ENCODE results near the gene PODXL. TPM values are rescaled to one million over a fixed set of nuclear protein-coding genes. Genes with fewer than 3 reads are reported as not detected.
"Not testable (repeated sequence)": the region's sequence is repeated elsewhere in the genome, so short reads cannot be mapped to it uniquely, and the experiment has no call there.

PODXL gene
- total and polyA plus RNA-seq, 2 of the 8 experiments (the other 6 are each of a cell fraction or from before 2014, with no cell fraction given) = 638 to 925 TPM

GRCh38 chr7:131466735-131467365 lies 89.6 kb downstream of the PODXL start (continued):
- TF ChIP-seq CTBP2 (IDR thresholded peaks at IDR 0.05; ENCODE audit: borderline replicate concordance, insufficient read depth, insufficient read length, low read length) = no peak
- TF ChIP-seq RAD21 (IDR thresholded peaks at IDR 0.05 in 1 of 2, conservative IDR thresholded peaks at IDR 0.05 in 1 of 2; ENCODE audit: low read depth in 2 of 2, low read length in 2 of 2) = no peak
- TF ChIP-seq EP300 (IDR thresholded peaks at IDR 0.05; ENCODE audit: borderline replicate concordance in 1 of 2, low read depth in 2 of 2, low read length in 2 of 2) = no peak
- no peak for TF ChIP-seq GABPA (IDR thresholded peaks at IDR 0.05; ENCODE audit: borderline replicate concordance, insufficient read depth, low read length)

- H4K91ac ChIP-seq (replicated peaks; ENCODE audit: insufficient read length, low read length); H2BK120ac ChIP-seq (replicated peaks; ENCODE audit: low read depth, low read length); H3K4ac ChIP-seq (replicated peaks; ENCODE audit: insufficient read length, low read depth, low read length); H3K4me1 ChIP-seq (replicated peaks in 1 of 4; ENCODE audit: control insufficient read depth in 3 of 4, insufficient read depth in 4 of 4, low read length in 3 of 4); DNase-seq (ENCODE audit: low read depth in 1 of 2, low spot score in 2 of 2); H3K79me2 ChIP-seq (ENCODE audit: control insufficient read depth in 1 of 2, insufficient read depth in 2 of 2, low read length in 2 of 2); H2BK5ac ChIP-seq (ENCODE audit: low read depth, low read length); H3K18ac ChIP-seq (ENCODE audit: extremely low read depth, low read length); H3K27ac ChIP-seq (ENCODE audit: low read depth, low read length); H4K8ac ChIP-seq (ENCODE audit: extremely low read depth, insufficient read depth, low read length); H2AFZ ChIP-seq (ENCODE audit: low read length); POLR2A ChIA-PET (ENCODE audit: partially characterized antibody); H4K5ac ChIP-seq (ENCODE audit: insufficient read length, low read depth, low read length); H3K4me3 ChIP-seq (ENCODE audit: extremely low read depth in 1 of 4, insufficient read depth in 2 of 4, low read depth in 3 of 4, low read length in 4 of 4); H2AK5ac ChIP-seq (ENCODE audit: low read depth, low read length); H3K23ac ChIP-seq (ENCODE audit: insufficient read length); H3K4me2 ChIP-seq (ENCODE audit: insufficient read depth in 1 of 2, low read depth in 2 of 2, low read length in 2 of 2); H3K23me2 ChIP-seq (ENCODE audit: low read depth, low read length); H2BK12ac ChIP-seq (ENCODE audit: low read depth, low read length); H2BK15ac ChIP-seq (ENCODE audit: low read length); H3K79me1 ChIP-seq (ENCODE audit: low read depth, low read length); H3K9ac ChIP-seq (replicated peaks in 1 of 4; ENCODE audit: extremely low read depth in 1 of 4, low read depth in 3 of 4, low read length in 3 of 4); FAIRE-seq; H3K27me3 ChIP-seq (replicated peaks in 1 of 4; ENCODE audit: control insufficient read depth in 3 of 4, extremely low read depth in 1 of 4, insufficient read depth in 3 of 4, low read length in 3 of 4); H3K14ac ChIP-seq (ENCODE audit: insufficient read length); H3K56ac ChIP-seq (replicated peaks; ENCODE audit: insufficient read length, low read depth, low read length); H4K20me1 ChIP-seq (replicated peaks in 1 of 2; ENCODE audit: control insufficient read depth in 1 of 2, insufficient read depth in 2 of 2, low read length in 2 of 2); H3K9me3 ChIP-seq (ENCODE audit: insufficient read depth in 2 of 2, low read depth in 1 of 2, low read length in 1 of 2); H2BK20ac ChIP-seq (ENCODE audit: low read length): not testable (repeated sequence)
- CTCF ChIA-PET (ENCODE audit: partially characterized antibody) = interaction anchor here (0.6 to 0.8 kb wide), 2 partner anchors 158 to 1586 kb away, joined by 3 read pairs; no protein-coding TSS in a partner anchor
- peaks cover 0 to 29% (median 13%) of the 10 kb centered on the region in 4 experiments; a peak in 5 of 8 replicates for H3K36me3 ChIP-seq (ENCODE audit: control insufficient read depth in 2 of 4, insufficient read depth in 4 of 4, low read length in 3 of 4)
These were observed 93.7 kb downstream of the PODXL start for GRCh38 chr7:131462715-131463114.

All from H1 (cell line).